Jurkat, Clone E6-1 (cell line): ENCODE measurements around the gene ACOT6.
"Not testable (repeated sequence)": the region's sequence is repeated elsewhere in the genome, so short reads cannot be mapped to it uniquely, and the experiment has no call there.

Experiments
- DNase-seq: peaks from one replicate; pipeline ENCODE4 v3.0.0-alpha.2; 2011; ENCODE audit warnings: low read depth, low spot score
- H3K4me3 ChIP-seq: 2 replicates; pipeline ENCODE4 v1.5.1; 2011; ENCODE audit warnings: mild to moderate bottlenecking, low read length, control low read depth, moderate library complexity

ACOT6 gene

DNA sequence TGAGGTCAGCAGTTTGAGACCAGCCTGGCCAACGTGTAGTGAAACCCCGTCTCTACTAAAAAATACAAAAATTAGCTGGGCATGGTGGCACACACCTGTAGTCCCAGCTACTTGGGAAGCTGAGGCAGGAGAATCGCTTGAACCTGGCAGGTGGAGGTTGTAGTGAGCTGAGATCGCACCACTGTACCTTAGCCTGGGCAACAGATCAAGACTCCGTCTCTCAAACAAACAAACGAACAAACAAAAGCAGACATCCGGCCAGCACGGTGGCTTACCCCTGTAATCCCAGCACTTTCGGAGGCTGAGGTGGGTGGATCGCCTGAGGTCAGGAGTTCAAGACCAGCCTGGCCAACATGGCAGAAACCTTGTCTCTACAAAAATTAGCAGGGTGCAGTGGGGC, 24.0 kb downstream of the ACOT6 start:
- not testable (repeated sequence) for H3K4me3 ChIP-seq, DNase-seq

DNA sequence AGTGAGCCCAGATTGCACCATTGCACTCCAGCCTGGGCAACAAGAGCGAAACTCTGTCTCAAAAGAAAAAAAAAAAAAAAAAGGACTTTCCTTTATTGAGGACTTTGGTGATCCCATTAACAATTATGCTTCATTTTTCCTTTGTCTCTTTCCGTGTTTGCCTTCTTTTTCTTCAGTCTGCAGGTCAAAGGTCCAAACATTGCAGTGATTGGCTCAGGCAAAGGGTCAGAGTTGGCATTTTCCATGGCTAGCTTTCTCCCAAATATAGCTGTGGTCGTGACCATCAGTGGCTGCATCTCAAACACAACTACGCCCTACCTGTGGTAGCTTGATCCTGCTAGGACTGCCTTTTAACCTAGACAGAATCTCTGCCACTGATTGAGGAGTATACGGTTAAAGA, 25.5 kb downstream of the ACOT6 start:
- no peak overlapping the region for H3K4me3 ChIP-seq
- DNase-seq = no peak

DNA sequence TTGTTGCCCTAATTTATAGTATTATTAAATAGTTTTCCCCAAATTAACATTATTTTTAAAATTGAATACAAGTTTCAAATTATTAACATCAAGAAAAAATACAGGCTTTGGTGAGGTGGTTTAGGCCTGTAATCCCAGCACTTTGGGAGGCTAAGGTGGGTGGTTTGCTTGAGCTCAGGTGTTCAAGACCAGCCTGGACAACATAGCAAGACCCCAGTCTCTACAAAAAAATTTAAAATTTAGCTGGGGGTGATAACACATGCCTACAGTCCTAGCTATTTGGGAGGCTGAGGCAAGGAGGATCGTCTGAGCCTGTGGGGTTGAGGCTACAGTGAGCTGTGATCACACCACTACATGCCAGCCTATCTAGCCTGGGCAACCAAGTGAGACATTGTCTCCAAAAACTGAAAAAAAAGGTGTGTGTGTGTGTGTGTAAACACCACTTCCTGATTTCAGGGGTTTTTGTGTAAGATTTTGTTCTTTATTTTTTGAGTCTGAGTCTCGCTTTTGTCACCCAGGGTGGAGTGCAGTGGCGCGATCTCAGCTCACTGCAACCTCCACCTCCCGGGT, 28.6 kb downstream of the ACOT6 start:
- DNase-seq = no peak
- H3K4me3 ChIP-seq = no peak overlapping the region

DNA sequence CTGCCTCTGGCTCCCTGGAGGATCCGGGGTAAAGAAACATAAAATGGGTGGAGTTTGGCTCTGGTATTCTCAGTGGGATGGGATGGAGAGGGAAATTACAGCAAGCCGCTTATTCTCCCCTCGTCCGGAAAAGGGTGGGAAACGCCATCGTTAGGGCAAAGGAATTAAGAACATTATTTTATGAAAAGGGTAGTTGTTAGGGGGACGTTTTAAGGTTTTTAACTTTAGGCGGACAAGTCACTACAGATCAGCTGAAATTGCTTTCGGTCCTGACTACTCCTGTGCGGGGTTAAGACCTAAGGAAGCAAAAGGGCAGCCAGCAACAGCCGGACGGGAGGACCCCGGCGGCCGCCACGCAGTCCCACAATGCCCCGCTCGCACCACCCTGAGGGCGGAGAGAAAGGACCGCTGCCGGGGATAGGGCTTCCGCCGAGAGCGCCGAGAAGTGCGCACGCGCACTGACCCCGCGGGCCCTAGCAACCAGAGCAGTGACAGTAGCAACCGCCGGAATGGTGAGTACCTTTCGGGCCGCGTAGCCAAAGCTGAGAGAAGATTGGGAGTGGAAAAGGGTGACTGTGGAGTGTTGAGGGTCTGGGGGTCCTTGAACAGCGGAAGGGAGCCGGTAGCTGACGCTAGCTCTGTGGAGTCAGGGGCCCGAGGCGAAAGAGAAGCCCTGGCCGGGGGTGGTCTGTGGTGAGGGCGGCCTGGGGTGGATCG, 32.4 kb downstream of the ACOT6 start, which contains the start of gene DNAL1:
Gene DNAL1 (plus strand): TSS at position 456 of the 717 bp plus-strand sequence. CDS start 54 bp downstream, at position 510.
- H3K4me3 ChIP-seq = peak within 1 kb of the TSS; percentile 89
- DNase-seq = peak; percentile 76

DNA sequence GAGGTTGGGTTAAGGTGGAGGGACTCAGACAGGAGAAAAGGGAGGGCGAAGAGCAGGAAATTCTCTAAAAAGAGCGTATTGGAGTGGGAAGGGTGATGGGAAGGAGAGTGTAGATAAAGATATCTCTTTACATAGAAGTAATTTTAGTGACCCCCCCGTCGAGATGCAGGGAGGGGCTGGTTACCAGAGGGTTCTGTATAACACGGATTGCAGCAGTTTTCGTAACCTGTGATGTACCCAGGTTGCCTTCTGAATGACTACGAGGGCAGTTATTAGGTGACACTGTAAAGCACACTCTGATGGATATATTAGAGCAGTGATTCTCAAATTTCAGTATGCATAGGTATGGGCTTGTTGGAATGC, 32.9 kb downstream of the ACOT6 start:
- peak overlapping the region; percentile 89 for H3K4me3 ChIP-seq
- DNase-seq = no peak

DNA sequence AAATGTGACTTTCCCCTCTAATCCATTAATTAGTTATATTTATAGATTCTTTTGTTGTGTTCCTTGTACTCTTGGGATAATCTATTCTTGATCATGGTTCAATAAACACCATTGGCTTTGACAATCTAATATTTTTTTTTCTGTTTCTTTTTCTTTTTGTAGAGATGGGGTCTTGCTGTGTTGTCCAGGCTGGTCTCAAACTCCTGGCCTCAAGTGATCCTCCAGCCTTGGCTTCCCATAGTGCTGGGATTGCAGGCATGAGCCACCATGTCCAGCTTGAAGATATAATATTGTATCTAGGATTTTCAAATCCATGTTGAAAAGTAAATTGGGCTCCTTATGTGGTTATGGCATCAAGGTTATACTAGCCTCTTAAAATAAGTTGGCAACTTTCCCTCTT, 38.7 kb downstream of the ACOT6 start:
- no peak overlapping the region for H3K4me3 ChIP-seq
- DNase-seq = no peak

DNA sequence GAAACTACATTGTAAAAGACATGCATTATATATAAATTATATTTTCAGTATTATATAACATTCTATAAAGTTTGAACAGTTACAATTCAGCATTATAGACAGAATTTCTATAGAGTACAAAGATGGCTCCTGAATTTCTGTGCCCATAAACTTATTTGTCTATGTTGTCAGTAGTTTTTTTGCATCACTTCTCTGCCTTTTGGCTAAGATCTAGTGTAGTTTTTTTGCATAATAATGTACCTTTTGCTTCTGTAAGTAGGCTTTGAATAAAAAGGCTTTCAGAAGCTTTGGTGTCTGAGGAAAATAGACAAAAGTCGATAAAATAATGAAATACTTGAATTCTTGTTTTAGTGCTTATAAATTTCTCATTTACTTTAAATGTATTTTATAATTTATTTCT, 43.5 kb downstream of the ACOT6 start:
- DNase-seq = no peak
- no peak overlapping the region for H3K4me3 ChIP-seq

DNA sequence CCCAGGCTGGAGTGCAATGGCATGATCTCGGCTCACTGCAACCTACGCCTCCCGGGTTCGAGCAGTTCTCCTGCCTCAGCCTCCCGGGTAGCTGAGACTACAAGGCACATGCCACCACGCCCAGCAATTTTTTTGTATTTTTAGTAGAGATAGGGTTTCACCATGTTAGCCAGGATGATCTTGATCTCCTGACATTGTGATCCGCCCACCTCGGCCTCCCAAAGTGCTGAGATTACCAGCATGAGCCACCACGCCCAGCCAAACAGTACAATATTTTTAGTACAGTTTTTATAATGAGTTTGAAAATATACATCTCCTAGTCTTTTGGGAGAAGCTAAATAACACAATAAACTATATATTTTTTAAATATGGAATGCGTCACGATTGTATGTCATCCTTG, 46.9 kb downstream of the ACOT6 start:
- DNase-seq, H3K4me3 ChIP-seq: not testable (repeated sequence)

DNA sequence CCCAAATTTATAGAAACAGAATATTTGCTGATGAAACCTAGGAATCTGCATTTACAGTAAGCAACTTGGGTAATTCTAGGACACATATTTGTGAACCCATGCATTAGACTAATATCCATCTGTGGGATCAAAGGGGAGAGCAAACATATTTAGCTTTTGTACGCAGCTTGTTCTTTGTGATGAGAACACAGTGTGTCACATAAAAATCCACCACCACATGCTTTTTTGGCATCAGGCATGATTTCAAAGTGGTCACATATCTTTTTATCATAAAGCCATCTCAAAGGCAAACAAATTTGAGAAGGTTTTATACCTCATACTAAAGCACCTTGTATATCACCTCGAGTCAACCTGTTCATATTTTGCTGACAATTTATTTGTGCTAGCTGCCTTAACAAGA, 48.2 kb downstream of the ACOT6 start:
- no peak overlapping the region for H3K4me3 ChIP-seq
- DNase-seq = no peak

DNA sequence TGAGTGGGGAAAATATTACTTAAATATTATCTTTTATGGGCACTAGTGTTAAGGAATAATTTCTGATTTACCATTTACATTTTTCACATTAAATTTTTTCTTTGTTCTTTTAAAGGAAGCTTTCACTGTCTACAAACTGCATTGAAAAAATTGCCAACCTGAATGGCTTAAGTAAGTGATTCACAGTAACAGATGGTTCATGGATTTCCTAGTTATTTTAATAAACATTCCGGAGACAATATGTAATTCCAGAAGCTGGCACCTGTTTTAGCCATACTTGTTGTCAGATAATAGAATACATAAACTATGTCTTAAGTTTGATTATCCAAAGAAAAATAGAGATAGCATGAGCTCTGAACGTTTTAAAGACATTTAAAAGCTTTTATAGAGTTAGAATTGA, 49.6 kb downstream of the ACOT6 start:
- no peak for DNase-seq

DNA sequence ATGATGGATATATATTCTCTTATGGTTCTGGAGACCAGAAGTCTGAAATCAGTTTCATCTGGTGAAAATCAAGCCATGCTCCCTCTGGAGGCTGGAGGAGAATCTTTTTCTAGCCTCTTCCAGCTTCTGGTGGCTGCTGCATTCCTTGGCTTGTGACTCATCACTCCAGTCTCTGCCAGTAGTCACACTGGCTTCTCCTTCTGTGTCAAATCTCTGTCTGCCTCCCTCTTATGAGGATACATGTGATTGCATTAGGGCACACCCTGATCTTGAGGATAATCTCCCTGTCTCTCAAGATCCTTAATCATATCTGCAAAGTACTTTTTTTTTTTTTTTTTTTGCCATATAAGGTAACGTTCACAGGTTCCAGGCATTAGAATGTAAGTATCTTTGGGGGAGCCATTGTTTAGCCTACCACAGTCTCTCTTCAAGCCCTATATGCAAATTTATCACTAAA, 50.2 kb downstream of the ACOT6 start:
- H3K4me3 ChIP-seq = no peak overlapping the region
- DNase-seq = no peak

More for the DNA sequence above, 49.6 kb downstream of the ACOT6 start:
- H3K4me3 ChIP-seq = no peak overlapping the region

DNA sequence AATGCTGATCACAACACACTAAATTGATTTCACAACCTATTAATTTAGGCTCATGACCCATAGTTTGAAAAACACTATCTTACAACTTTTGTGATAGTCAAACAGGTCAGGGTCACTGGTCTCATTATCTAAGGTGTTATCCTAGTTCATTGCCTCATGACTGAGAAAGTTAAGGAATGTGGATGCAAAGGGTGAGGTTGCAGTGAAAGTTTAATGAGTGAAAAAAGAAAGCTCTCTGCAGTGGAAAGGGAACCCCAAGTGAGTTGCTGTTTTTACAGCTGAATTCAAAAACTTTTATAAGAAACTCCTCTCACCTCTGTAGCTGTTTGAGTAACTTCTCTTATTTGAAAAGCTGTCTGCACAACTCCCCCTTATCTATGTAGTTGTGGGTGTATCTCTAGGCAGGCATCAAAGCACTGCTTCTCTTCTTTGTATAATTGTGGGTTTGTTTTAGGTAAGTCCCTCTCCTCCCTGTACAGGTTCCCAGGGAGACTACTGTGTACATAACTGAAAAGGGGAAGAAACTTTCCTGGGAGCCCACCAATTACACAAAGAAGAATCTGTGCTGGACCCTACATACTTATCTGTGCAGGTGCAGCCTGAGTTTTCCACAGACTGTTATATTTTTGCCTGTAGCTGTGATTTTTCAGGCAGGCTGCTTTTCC, 51.4 kb downstream of the ACOT6 start:
- no peak for DNase-seq
- H3K4me3 ChIP-seq = no peak overlapping the region

DNA sequence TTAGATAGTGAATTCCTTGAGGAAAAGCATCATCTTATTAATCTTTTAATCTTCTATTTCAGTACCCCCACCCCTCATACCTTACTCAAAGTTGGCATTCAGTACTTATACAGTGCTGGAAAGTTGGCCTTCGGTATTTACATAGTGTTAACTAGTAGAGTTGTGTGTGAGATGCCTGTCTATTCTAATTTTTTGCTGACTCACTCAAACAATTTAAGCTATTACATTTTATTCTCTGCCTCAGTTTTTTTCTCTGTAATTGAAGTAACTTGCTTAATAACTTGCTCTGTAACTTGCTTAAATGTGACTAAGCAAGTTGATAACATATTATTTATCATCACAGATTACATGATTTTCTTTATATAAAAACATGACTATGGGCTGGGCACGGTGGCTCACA, 52.8 kb downstream of the ACOT6 start:
- DNase-seq = no peak

DNA sequence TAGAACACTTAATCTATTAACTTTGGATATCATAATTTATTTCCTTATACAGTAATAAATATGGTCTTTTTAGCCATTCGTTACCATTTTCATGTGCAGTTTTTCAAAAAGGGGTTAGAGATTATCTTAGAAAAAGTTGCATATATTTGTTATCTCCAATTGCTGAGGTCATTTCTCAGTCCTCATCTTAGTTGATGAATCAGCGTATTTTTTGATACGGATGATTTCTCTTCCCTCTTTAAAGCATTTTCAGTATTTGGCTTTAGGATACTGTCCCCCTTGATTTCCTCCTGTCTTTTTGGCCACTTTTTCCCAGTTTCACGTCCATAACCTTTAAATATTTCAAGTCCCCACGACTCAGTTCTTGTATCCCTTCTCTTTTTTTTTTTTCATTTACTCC, 54.3 kb downstream of the ACOT6 start:
- no peak for DNase-seq
- H3K4me3 ChIP-seq = no peak overlapping the region

More for the DNA sequence above, 52.8 kb downstream of the ACOT6 start:
- H3K4me3 ChIP-seq = no peak overlapping the region

DNA sequence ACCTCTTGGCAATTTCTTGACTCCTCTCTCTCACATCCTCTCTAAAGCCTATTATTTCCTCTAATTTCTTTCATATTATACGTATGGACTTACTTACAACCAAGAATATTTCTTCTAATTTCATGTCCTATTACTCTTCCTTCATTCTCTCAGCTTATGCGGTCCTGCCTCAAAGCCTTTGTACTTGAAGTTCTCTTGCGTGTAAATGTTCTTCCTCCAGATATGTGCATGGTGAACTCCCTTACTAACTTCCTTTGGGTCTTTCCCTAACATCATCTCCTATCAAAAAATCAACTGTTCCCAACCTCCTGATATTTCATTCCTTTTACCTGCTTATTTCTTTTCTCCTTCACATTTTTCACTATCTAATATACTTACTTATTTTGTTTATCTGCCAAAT, 55.5 kb downstream of the ACOT6 start:
- H3K4me3 ChIP-seq = no peak overlapping the region
- DNase-seq = no peak
